ENCODE data around the gene ADGRD1.

The ADGRD1 gene

GRCh38 chr12:131007031-131007739 is 53.5 kb downstream of the ADGRD1 start:
- ATAC-seq: peak; percentile 61; the same call in 1 of the 3 replicates
- TF ChIP-seq OSR1 (CRISPR knock-in tag; IDR thresholded peaks at IDR 0.05) (no peak), TOX (CRISPR knock-in tag; IDR thresholded peaks at IDR 0.05; ENCODE audit: borderline replicate concordance) (no peak), CREB5 (CRISPR knock-in tag; IDR thresholded peaks at IDR 0.05; ENCODE audit: low read depth) (no peak), ISL1 (CRISPR knock-in tag; IDR thresholded peaks at IDR 0.05) (no peak), TSHZ2 (CRISPR knock-in tag; IDR thresholded peaks at IDR 0.05) (no peak), POU6F1 (CRISPR knock-in tag; IDR thresholded peaks at IDR 0.05; ENCODE audit: borderline replicate concordance, low read depth) (no peak), ZNF565 (CRISPR knock-in tag; conservative IDR thresholded peaks at IDR 0.05; ENCODE audit: low read depth) (no peak), TCF4 (CRISPR knock-in tag; IDR thresholded peaks at IDR 0.05; ENCODE audit: borderline replicate concordance) (peak; percentile 68; the same call in 1 of the 2 replicates)

GRCh38 chr12:131007740-131008117 is 54.0 kb downstream of the ADGRD1 start:
- no peak for ATAC-seq
- TF ChIP-seq PPARA (CRISPR knock-in tag; IDR thresholded peaks at IDR 0.05; ENCODE audit: borderline replicate concordance) (no peak), ZFP30 (CRISPR knock-in tag; IDR thresholded peaks at IDR 0.05) (no peak), ZNF8 (CRISPR knock-in tag; IDR thresholded peaks at IDR 0.05) (no peak), PATZ1 (CRISPR knock-in tag; IDR thresholded peaks at IDR 0.05; ENCODE audit: borderline replicate concordance) (no peak), RARB (CRISPR knock-in tag; IDR thresholded peaks at IDR 0.05) (no peak), CSDC2 (CRISPR knock-in tag; IDR thresholded peaks at IDR 0.05) (no peak), CSRNP3 (CRISPR knock-in tag; IDR thresholded peaks at IDR 0.05) (no peak), POU6F1 (CRISPR knock-in tag; IDR thresholded peaks at IDR 0.05; ENCODE audit: borderline replicate concordance, low read depth) (no peak), OSR1 (CRISPR knock-in tag; IDR thresholded peaks at IDR 0.05) (no peak), ZC3H10 (CRISPR knock-in tag; IDR thresholded peaks at IDR 0.05) (no peak)

GRCh38 chr12:131008131-131008912 is 54.6 kb downstream of the ADGRD1 start:
- ATAC-seq: no peak
- TF ChIP-seq TCF4 (CRISPR knock-in tag; IDR thresholded peaks at IDR 0.05; ENCODE audit: borderline replicate concordance) (no peak), POU6F1 (CRISPR knock-in tag; IDR thresholded peaks at IDR 0.05; ENCODE audit: borderline replicate concordance, low read depth) (no peak), ARNTL (CRISPR knock-in tag; IDR thresholded peaks at IDR 0.05; ENCODE audit: borderline replicate concordance, low read depth) (no peak), CSRNP3 (CRISPR knock-in tag; IDR thresholded peaks at IDR 0.05) (no peak), ZNF565 (CRISPR knock-in tag; conservative IDR thresholded peaks at IDR 0.05; ENCODE audit: low read depth) (no peak), GLIS3 (CRISPR knock-in tag; IDR thresholded peaks at IDR 0.05) (no peak)
